Measurements from ENCODE around the gene SPATA17. TPM values are rescaled to one million over a fixed set of nuclear protein-coding genes. Genes with fewer than 3 reads are reported as not detected.
"Not testable (repeated sequence)": the region's sequence is repeated elsewhere in the genome, so short reads cannot be mapped to it uniquely, and the experiment has no call there.

Gene SPATA17
- total and polyA plus RNA-seq, 2 of the 13 experiments (the other 11 are each of a cell fraction or from before 2014, with no cell fraction given), result 0.48 to 1.7 TPM

DNA sequence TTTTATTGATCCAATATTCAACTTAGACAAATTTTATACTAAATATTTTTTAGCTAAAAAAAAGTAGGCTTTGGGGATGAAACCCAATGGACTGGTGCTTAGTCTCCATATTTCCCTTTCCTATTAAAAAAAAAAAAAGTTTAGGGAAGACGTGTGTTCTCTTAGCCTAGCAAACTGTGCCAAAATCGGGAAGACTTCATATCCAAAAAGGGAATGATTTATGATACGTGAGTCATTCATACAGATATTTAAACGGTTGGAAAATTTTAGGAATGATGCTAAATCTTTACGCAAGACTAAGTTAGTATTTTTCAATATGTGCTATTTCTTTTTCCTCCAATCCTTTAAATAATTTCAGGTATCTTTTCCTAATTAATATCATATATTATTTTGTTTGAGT is 50.7 kb downstream of the SPATA17 start (continued):
- TF ChIP-seq ZNF781 (CRISPR knock-in tag; IDR thresholded peaks at IDR 0.05; ENCODE audit: borderline replicate concordance, not compliant biosample characterization) (no peak), ZNF354B (CRISPR knock-in tag; IDR thresholded peaks at IDR 0.05) (no peak), FOXK2 (IDR thresholded peaks at IDR 0.05) (no peak), NR1H2 (CRISPR knock-in tag; IDR thresholded peaks at IDR 0.05; ENCODE audit: borderline replicate concordance, low read depth) (no peak)
- TF ChIP-seq, protein P1, sequence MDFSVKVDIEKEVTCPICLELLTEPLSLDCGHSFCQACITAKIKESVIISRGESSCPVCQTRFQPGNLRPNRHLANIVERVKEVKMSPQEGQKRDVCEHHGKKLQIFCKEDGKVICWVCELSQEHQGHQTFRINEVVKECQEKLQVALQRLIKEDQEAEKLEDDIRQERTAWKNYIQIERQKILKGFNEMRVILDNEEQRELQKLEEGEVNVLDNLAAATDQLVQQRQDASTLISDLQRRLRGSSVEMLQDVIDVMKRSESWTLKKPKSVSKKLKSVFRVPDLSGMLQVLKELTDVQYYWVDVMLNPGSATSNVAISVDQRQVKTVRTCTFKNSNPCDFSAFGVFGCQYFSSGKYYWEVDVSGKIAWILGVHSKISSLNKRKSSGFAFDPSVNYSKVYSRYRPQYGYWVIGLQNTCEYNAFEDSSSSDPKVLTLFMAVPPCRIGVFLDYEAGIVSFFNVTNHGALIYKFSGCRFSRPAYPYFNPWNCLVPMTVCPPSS (IDR thresholded peaks at IDR 0.05), result no peak
- TF ChIP-seq, protein P2, sequence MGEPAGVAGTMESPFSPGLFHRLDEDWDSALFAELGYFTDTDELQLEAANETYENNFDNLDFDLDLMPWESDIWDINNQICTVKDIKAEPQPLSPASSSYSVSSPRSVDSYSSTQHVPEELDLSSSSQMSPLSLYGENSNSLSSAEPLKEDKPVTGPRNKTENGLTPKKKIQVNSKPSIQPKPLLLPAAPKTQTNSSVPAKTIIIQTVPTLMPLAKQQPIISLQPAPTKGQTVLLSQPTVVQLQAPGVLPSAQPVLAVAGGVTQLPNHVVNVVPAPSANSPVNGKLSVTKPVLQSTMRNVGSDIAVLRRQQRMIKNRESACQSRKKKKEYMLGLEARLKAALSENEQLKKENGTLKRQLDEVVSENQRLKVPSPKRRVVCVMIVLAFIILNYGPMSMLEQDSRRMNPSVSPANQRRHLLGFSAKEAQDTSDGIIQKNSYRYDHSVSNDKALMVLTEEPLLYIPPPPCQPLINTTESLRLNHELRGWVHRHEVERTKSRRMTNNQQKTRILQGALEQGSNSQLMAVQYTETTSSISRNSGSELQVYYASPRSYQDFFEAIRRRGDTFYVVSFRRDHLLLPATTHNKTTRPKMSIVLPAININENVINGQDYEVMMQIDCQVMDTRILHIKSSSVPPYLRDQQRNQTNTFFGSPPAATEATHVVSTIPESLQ (CRISPR knock-in tag; conservative IDR thresholded peaks at IDR 0.05), result no peak

DNA sequence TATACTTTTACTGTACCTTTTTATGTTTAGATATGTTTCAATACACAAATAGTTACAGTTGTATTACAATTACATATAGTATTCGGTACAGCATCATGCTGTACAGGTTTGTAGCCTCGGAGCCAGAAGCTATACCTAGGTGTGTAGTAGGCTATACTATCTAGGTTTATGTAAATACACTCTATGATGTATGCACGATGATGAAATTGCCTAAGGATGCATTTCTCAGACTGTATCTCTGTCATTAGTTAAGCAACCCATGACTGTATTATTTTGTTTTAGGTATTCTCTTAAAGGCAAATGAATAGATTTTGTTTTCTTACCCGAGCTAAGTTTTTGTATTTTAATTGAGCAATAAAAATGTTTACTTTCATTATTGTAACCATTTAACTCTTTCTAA is 56.4 kb downstream of the SPATA17 start:
- POLR2A ChIA-PET, result no interaction called here
- H3K27ac ChIP-seq (ENCODE audit: extremely low read length, insufficient read depth, low read length), result no peak overlapping the region

DNA sequence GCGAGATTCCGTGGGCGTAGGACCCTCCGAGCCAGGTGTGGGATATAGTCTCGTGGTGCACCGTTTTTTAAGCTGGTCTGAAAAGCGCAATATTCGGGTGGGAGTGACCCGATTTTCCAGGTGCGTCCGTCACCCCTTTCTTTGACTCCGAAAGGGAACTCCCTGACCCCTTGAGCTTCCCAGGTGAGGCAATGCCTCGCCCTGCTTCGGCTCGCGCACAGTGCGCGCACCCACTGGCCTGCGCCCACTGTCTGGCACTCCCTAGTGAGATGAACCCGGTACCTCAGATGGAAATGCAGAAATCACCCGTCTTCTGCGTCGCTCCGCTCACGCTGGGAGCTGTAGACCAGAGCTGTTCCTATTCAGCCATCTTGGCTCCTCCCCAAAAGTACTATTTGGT is 65.0 kb downstream of the SPATA17 start:
- intact Hi-C loops (cut with micrococcal nuclease; ENCODE audit: unreplicated experiment); H4K20me1 ChIP-seq (ENCODE audit: insufficient read depth, low read length); H3K79me2 ChIP-seq (ENCODE audit: insufficient read depth, low read length); H3K4me1 ChIP-seq (ENCODE audit: insufficient read depth, low read length); FAIRE-seq; in situ Hi-C loops (cut with HindIII; ENCODE audit: extremely low pct_ligation_motif_present, low pct_unique_long_range_greater_than_20kb); CTCF ChIA-PET (ENCODE audit: low intra/inter-chr PET ratio, low total read pairs); H3K9ac ChIP-seq (ENCODE audit: insufficient read depth, low read depth, low read length); ATAC-seq; H3K27me3 ChIP-seq (ENCODE audit: control insufficient read depth in 1 of 2, insufficient read depth in 2 of 2, low read length in 2 of 2); H3K36me3 ChIP-seq (replicated peaks in 1 of 2; ENCODE audit: control insufficient read depth in 1 of 2, insufficient read depth in 2 of 2, low read length in 2 of 2); DNase-seq (ENCODE audit: low spot score); H3K9me3 ChIP-seq (ENCODE audit: low read length); H3K27ac ChIP-seq (ENCODE audit: extremely low read length, insufficient read depth, low read length); H2AFZ ChIP-seq (ENCODE audit: low read length): not testable (repeated sequence)
- WGBS (ENCODE audit: low lambda C conversion rate), result 42% methylated on average over 14 of the region's 25 CpGs
- Histone ChIP-seq H3K4me3 (replicated peaks in 1 of 3; ENCODE audit: insufficient read depth in 1 of 3, low read depth in 2 of 3, low read length in 3 of 3) (peak overlapping the region in 2 of 3 experiments; percentile 23 to 53; a peak in 3 of 6 replicates), H3K4me2 (ENCODE audit: low read depth, low read length) (peak overlapping the region; percentile 62; the same call in 1 of the 2 replicates)
- POLR2A ChIA-PET, result interaction anchor here (1.7 kb wide), 1 partner anchor 65 kb away, joined by 13 read pairs; the partner anchor contains the start of genes GPATCH2 and SPATA17
- TSS peak; percentile 84 for BruUV-seq (replicated peaks)

More for the DNA sequence above, 56.4 kb downstream of the SPATA17 start:
- WGBS (ENCODE audit: low lambda C conversion rate), result 10% methylated on average over 4 of the region's 4 CpGs
- DNase-seq (ENCODE audit: low spot score) (no peak), FAIRE-seq (no peak), ATAC-seq (no peak)
- CTCF ChIA-PET (ENCODE audit: low intra/inter-chr PET ratio, low total read pairs), result no interaction called here
- H3K4me1 ChIP-seq (ENCODE audit: insufficient read depth, low read length), result no peaks in the 10 kb centered on the region
- H3K4me2 ChIP-seq (ENCODE audit: low read depth, low read length), result no peak overlapping the region
- no TSS peak for BruUV-seq (replicated peaks)
- in situ Hi-C loops (cut with HindIII; ENCODE audit: extremely low pct_ligation_motif_present, low pct_unique_long_range_greater_than_20kb) (no loop called here), intact Hi-C loops (cut with micrococcal nuclease; ENCODE audit: unreplicated experiment) (no loop called here)
- H3K9me3 ChIP-seq (ENCODE audit: low read length), result no peaks in the 10 kb centered on the region
- TF ChIP-seq ZFP41 (CRISPR knock-in tag; IDR thresholded peaks at IDR 0.05; ENCODE audit: borderline replicate concordance) (no peak), MAZ (IDR thresholded peaks at IDR 0.05; ENCODE audit: borderline replicate concordance, low read depth, low read length) (no peak), MAZ (CRISPR knock-in tag; IDR thresholded peaks at IDR 0.05; ENCODE audit: low read depth) (no peak), MED8 (CRISPR knock-in tag; IDR thresholded peaks at IDR 0.05; ENCODE audit: insufficient replicate concordance) (no peak), RBFOX2 (IDR thresholded peaks at IDR 0.05; ENCODE audit: low read depth, low read length) (no peak), MIER2 (CRISPR knock-in tag; IDR thresholded peaks at IDR 0.05) (no peak), ZNF629 (CRISPR knock-in tag; conservative IDR thresholded peaks at IDR 0.05) (no peak), ZMYM2 (CRISPR knock-in tag; IDR thresholded peaks at IDR 0.05) (no peak), ERF (CRISPR knock-in tag; IDR thresholded peaks at IDR 0.05) (no peak)
- no peaks in the 10 kb centered on the region for H3K36me3 ChIP-seq (replicated peaks in 1 of 2; ENCODE audit: control insufficient read depth in 1 of 2, insufficient read depth in 2 of 2, low read length in 2 of 2)
- no peak overlapping the region for H3K9ac ChIP-seq (ENCODE audit: insufficient read depth, low read depth, low read length)
- no peak overlapping the region for H2AFZ ChIP-seq (ENCODE audit: low read length)
- no peaks in the 10 kb centered on the region for H3K79me2 ChIP-seq (ENCODE audit: insufficient read depth, low read length)
- H3K4me3 ChIP-seq (replicated peaks in 1 of 3; ENCODE audit: insufficient read depth in 1 of 3, low read depth in 2 of 3, low read length in 3 of 3), result no peak overlapping the region
- no peaks in the 10 kb centered on the region for H3K27me3 ChIP-seq (ENCODE audit: control insufficient read depth in 1 of 2, insufficient read depth in 2 of 2, low read length in 2 of 2)
- H4K20me1 ChIP-seq (ENCODE audit: insufficient read depth, low read length), result no peaks in the 10 kb centered on the region

All from HepG2 (cell line).